ENCODE data around the gene MTMR3.

GRCh38 chr22:30045494-30045887 lies 162.5 kb downstream of the MTMR3 start:
- TF ChIP-seq POLR2AphosphoS5 (IDR thresholded peaks at IDR 0.05) (no peak), CTCF (IDR thresholded peaks at IDR 0.05) (no peak)

All from breast epithelium (tissue), 3 donors.